Right hindlimb (tissue), 1 donor: ENCODE data around the gene IGSF5.
"Not testable (repeated sequence)": the region's sequence is repeated elsewhere in the genome, so short reads cannot be mapped to it uniquely, and the experiment has no call there.

Experiments
- DNase-seq: peaks from one replicate; pipeline ENCODE4 v3.0.0-alpha.2; 2018

IGSF5 gene

GRCh38 chr21:39739531-39739930 is 5.5 kb upstream of the IGSF5 start:
- DNase-seq, result not testable (repeated sequence)

GRCh38 chr21:39742561-39742960 is 2.4 kb upstream of the IGSF5 start:
- not testable (repeated sequence) for DNase-seq

GRCh38 chr21:39745332-39745731 is 349 bp downstream of the IGSF5 start:
- not testable (repeated sequence) for DNase-seq

- DNase-seq, result no peak
Observed at GRCh38 chr21:39750670-39751069, 5.7 kb downstream of the IGSF5 start.

- DNase-seq, result no peak
Observed at GRCh38 chr21:39754811-39755210, 9.8 kb downstream of the IGSF5 start.

GRCh38 chr21:39756285-39756684 is 11.3 kb downstream of the IGSF5 start:
- no peak for DNase-seq

GRCh38 chr21:39763272-39763970 is 18.4 kb downstream of the IGSF5 start:
- DNase-seq, result peak; percentile 52

GRCh38 chr21:39774227-39774626 is 29.2 kb downstream of the IGSF5 start:
- DNase-seq, result no peak

GRCh38 chr21:39775816-39776215 is 30.8 kb downstream of the IGSF5 start:
- no peak for DNase-seq

GRCh38 chr21:39776589-39776988 is 31.6 kb downstream of the IGSF5 start:
- DNase-seq, result no peak

GRCh38 chr21:39781331-39781730 is 36.3 kb downstream of the IGSF5 start:
- no peak for DNase-seq

- peak; percentile 93 for DNase-seq
Observed at GRCh38 chr21:39788383-39788782, 43.4 kb downstream of the IGSF5 start.

GRCh38 chr21:39796466-39796865 is 51.5 kb downstream of the IGSF5 start:
- no peak for DNase-seq

- no peak for DNase-seq
Observed at GRCh38 chr21:39799178-39799577, 54.2 kb downstream of the IGSF5 start.

- no peak for DNase-seq
Observed at GRCh38 chr21:39800311-39800710, 55.3 kb downstream of the IGSF5 start.

GRCh38 chr21:39802217-39802616 is 57.2 kb downstream of the IGSF5 start:
- no peak for DNase-seq

GRCh38 chr21:39803393-39803792 is 58.4 kb downstream of the IGSF5 start:
- no peak for DNase-seq

- DNase-seq, result no peak
Observed at GRCh38 chr21:39804240-39804639, 59.3 kb downstream of the IGSF5 start.

- no peak for DNase-seq
Observed at GRCh38 chr21:39805983-39806382, 61.0 kb downstream of the IGSF5 start.

- no peak for DNase-seq
Observed at GRCh38 chr21:39807738-39808137, 62.8 kb downstream of the IGSF5 start.

- no peak for DNase-seq
Observed at GRCh38 chr21:39809936-39810335, 65.0 kb downstream of the IGSF5 start.

GRCh38 chr21:39812983-39813382 is 68.0 kb downstream of the IGSF5 start:
- no peak for DNase-seq

GRCh38 chr21:39818557-39818956 is 73.6 kb downstream of the IGSF5 start:
- DNase-seq, result no peak

- no peak for DNase-seq
Observed at GRCh38 chr21:39822042-39822441, 77.1 kb downstream of the IGSF5 start.

GRCh38 chr21:39825250-39825649 is 80.3 kb downstream of the IGSF5 start:
- DNase-seq, result no peak
